H9 (cell line): ENCODE results near the gene PRSS2. TPM values are rescaled to one million over a fixed set of nuclear protein-coding genes. Genes with fewer than 3 reads are reported as not detected.

Source experiments
- DNase-seq: peaks from one replicate; pipeline ENCODE4 v3.0.0-alpha.2; 2017
- H2AFZ ChIP-seq: one replicate; pipeline ENCODE4 v1.6.1; 2013; ENCODE audit warnings: mild to moderate bottlenecking, low read length, control low read depth, moderate library complexity
- H2AK5ac ChIP-seq: 2 replicates; pipeline ENCODE4 v1.6.1; 2013; ENCODE audit warnings: low read length, control low read depth, mixed read lengths; ENCODE audit not compliant: insufficient read length
- H2BK120ac ChIP-seq: one replicate; pipeline ENCODE4 v1.6.1; 2013; ENCODE audit warnings: low read depth, mild to moderate bottlenecking, low read length, control low read depth, inconsistent platforms; ENCODE audit not compliant: poor library complexity, severe bottlenecking
- H2BK12ac ChIP-seq: 2 replicates; pipeline ENCODE4 v1.6.1; 2013; ENCODE audit warnings: low read length, control low read depth, mixed read lengths, low read depth; ENCODE audit not compliant: insufficient read length
- H2BK15ac ChIP-seq: 2 replicates; pipeline ENCODE4 v1.6.1; 2013; ENCODE audit warnings: low read depth, low read length, control low read depth
- H2BK20ac ChIP-seq: one replicate; pipeline ENCODE4 v1.6.1; 2013; ENCODE audit warnings: low read depth, mild to moderate bottlenecking, low read length, control low read depth, inconsistent platforms; ENCODE audit not compliant: poor library complexity, severe bottlenecking
- H2BK5ac ChIP-seq: 2 replicates; pipeline ENCODE4 v1.6.1; 2013; ENCODE audit warnings: low read length, control low read depth, mixed read lengths; ENCODE audit not compliant: insufficient read length
- H3K14ac ChIP-seq: 2 replicates; pipeline ENCODE4 v1.6.1; 2013; ENCODE audit warnings: low read length, control low read depth; ENCODE audit not compliant: insufficient read depth
- H3K18ac ChIP-seq: 2 replicates; pipeline ENCODE4 v1.6.1; 2013; ENCODE audit warnings: low read depth, mild to moderate bottlenecking, mixed read lengths, low read length, control low read depth; ENCODE audit not compliant: insufficient read length
- H3K23ac ChIP-seq: 2 replicates; pipeline ENCODE4 v1.6.1; 2013; ENCODE audit warnings: low read length, control low read depth, mixed read lengths, low read depth; ENCODE audit not compliant: insufficient read length
- H3K23me2 ChIP-seq: 2 replicates; pipeline ENCODE4 v1.6.1; 2013; ENCODE audit warnings: low read depth, mild to moderate bottlenecking, mixed read lengths, low read length, control low read depth; ENCODE audit not compliant: insufficient read length, poor library complexity, severe bottlenecking
- H3K27ac ChIP-seq: 2 replicates; pipeline ENCODE4 v1.5.1; 2013; ENCODE audit warnings: low read length, control low read depth, mixed read lengths, low read depth; ENCODE audit not compliant: insufficient read length
- H3K27me3 ChIP-seq: 2 replicates; pipeline ENCODE4 v1.6.1; 2013; ENCODE audit warnings: low read length, control low read depth, inconsistent platforms; ENCODE audit not compliant: insufficient read depth
- H3K4ac ChIP-seq: 2 replicates; pipeline ENCODE4 v1.6.1; 2013; ENCODE audit warnings: low read depth, mild to moderate bottlenecking, control low read depth, inconsistent platforms, low read length, moderate library complexity
- H3K4me1 ChIP-seq: 2 replicates; pipeline ENCODE4 v1.6.1; 2013; ENCODE audit warnings: low read length, control low read depth, inconsistent platforms; ENCODE audit not compliant: insufficient read depth
- H3K4me2 ChIP-seq: 2 replicates; pipeline ENCODE4 v1.6.1; 2013; ENCODE audit warnings: low read length, control low read depth, mixed read lengths; ENCODE audit not compliant: insufficient read length, insufficient read depth
- H3K56ac ChIP-seq: 2 replicates; pipeline ENCODE4 v1.6.1; 2013; ENCODE audit warnings: low read depth, mild to moderate bottlenecking, mixed read lengths, low read length, control low read depth; ENCODE audit not compliant: insufficient read length
- H3K79me1 ChIP-seq: 2 replicates; pipeline ENCODE4 v1.6.1; 2013; ENCODE audit warnings: low read depth, mild to moderate bottlenecking, moderate library complexity, low read length, control low read depth, inconsistent platforms; ENCODE audit not compliant: insufficient read depth, poor library complexity, severe bottlenecking
- H3K79me2 ChIP-seq: 2 replicates; pipeline ENCODE4 v1.6.1; 2013; ENCODE audit warnings: low read length, control low read depth, inconsistent platforms; ENCODE audit not compliant: insufficient read depth
- H3K9ac ChIP-seq: 2 replicates; pipeline ENCODE4 v1.6.1; 2013; ENCODE audit warnings: low read length, control low read depth, mixed read lengths; ENCODE audit not compliant: insufficient read length; ENCODE audit errors: extremely low read depth
- H3K9me3 ChIP-seq: one replicate; pipeline ENCODE4 v1.6.1; 2013; ENCODE audit warnings: low read depth, low read length, inconsistent platforms; ENCODE audit not compliant: control insufficient read depth
- H3T11ph ChIP-seq: one replicate; pipeline ENCODE4 v1.6.1; 2013; ENCODE audit warnings: mild to moderate bottlenecking, low read length, control low read depth, inconsistent platforms
- H4K20me1 ChIP-seq: one replicate; pipeline ENCODE4 v1.6.1; 2013; ENCODE audit not compliant: control insufficient read depth, insufficient read length, insufficient read depth
- H4K5ac ChIP-seq: 2 replicates; pipeline ENCODE4 v1.6.1; 2013; ENCODE audit warnings: low read depth, mild to moderate bottlenecking, mixed read lengths, low read length, control low read depth; ENCODE audit not compliant: insufficient read length
- H4K8ac ChIP-seq: replicated peaks from 2 replicates; pipeline ENCODE4 v1.6.1; 2013; ENCODE audit warnings: low read length, control low read depth, mixed read lengths, low read depth; ENCODE audit not compliant: insufficient read length
- H4K91ac ChIP-seq: 2 replicates; pipeline ENCODE4 v1.6.1; 2013; ENCODE audit warnings: low read depth, mild to moderate bottlenecking, moderate library complexity, mixed read lengths, low read length, control low read depth; ENCODE audit not compliant: insufficient read length
- H3K27ac Mint-ChIP-seq, 3 experiments: 2 replicates in 2 of 3; 3 replicates in 1 of 3; pipeline ENCODE4 v1.8.0; 2020 to 2021; ENCODE audit warnings: mixed read lengths in 3 of 3, mild to moderate bottlenecking in 1 of 3, moderate library complexity in 1 of 3
- H3K27me3 Mint-ChIP-seq: 2 replicates; pipeline ENCODE4 v1.8.0; 2021; ENCODE audit warnings: low read depth, mild to moderate bottlenecking, moderate library complexity, mixed read lengths
- H3K36me3 Mint-ChIP-seq, 3 experiments: 2 replicates in 2 of 3; 3 replicates in 1 of 3; pipeline ENCODE4 v1.8.0; 2020 to 2021; ENCODE audit warnings: low read depth in 3 of 3, mixed read lengths in 3 of 3; ENCODE audit not compliant: insufficient read depth in 1 of 3
- H3K4me1 Mint-ChIP-seq, 2 experiments: 2 replicates each; pipeline ENCODE4 v1.8.0; 2020; ENCODE audit warnings: mixed read lengths in 2 of 2
- H3K4me3 Mint-ChIP-seq, 2 experiments: 2 replicates in 1 of 2; 3 replicates in 1 of 2; pipeline ENCODE4 v1.8.0; 2020 to 2021; ENCODE audit warnings: mild to moderate bottlenecking in 2 of 2, mixed read lengths in 2 of 2, moderate library complexity in 1 of 2
- H3K9me3 Mint-ChIP-seq, 2 experiments: 2 replicates in 1 of 2; 3 replicates in 1 of 2; pipeline ENCODE4 v1.8.0; 2020; ENCODE audit warnings: mild to moderate bottlenecking in 2 of 2, mixed read lengths in 2 of 2, moderate library complexity in 1 of 2
- CTCF ChIP-seq: fragments of 200-600 bp; sonication (generic); conservative IDR thresholded peaks from 3 replicates; pipeline ENCODE4 v1.8.0; 2021; ENCODE audit warnings: antibody characterized with exemption, mild to moderate bottlenecking
- WGBS: extraction: QIAGEN DNeasy Blood & Tissue Kit; methylation state at CpG from one replicate; pipeline ENCODE4 v1.1.7; 2013; ENCODE audit warnings: missing lambda C conversion rate, low lambda C conversion rate, mixed read lengths; ENCODE audit not compliant: insufficient read length; ENCODE audit errors: extremely low coverage; 5-methylcytosine and 5-hydroxymethylcytosine counted together
- total RNA-seq: library from RNA; stranded (reverse); gene quantifications from 2 replicates; pipeline ENCODE4 v1.2.1, GENCODE V29; 2021

Gene PRSS2
- total RNA-seq, 1 experiment from 2014 or later: not detected

- no peak overlapping the region for H3K56ac ChIP-seq
- no peaks in the 10 kb centered on the region for H3K9me3 ChIP-seq
- no peaks in the 10 kb centered on the region for H4K20me1 ChIP-seq
- peaks cover 46% of the 10 kb centered on the region for H3K27me3 Mint-ChIP-seq
- H3K27me3 ChIP-seq: no peaks in the 10 kb centered on the region
- H2BK120ac ChIP-seq: no peak overlapping the region
- H3K9ac ChIP-seq: no peak overlapping the region
- H3K79me2 ChIP-seq: no peaks in the 10 kb centered on the region
- no peak overlapping the region for H3K4ac ChIP-seq
- peaks cover 0 to 2% (median 0%) of the 10 kb centered on the region in 3 experiments; a peak in 2 of 7 replicates for H3K36me3 Mint-ChIP-seq
- H3K9me3 Mint-ChIP-seq: no peaks in the 10 kb centered on the region; a peak in 1 of 5 replicates
- H3K23ac ChIP-seq: no peak overlapping the region
- H3K27ac ChIP-seq: no peak overlapping the region
- H3K4me1 ChIP-seq: peaks cover 9% of the 10 kb centered on the region; the same call in 1 of the 2 replicates
- H3K4me2 ChIP-seq: no peak overlapping the region
- H4K5ac ChIP-seq: no peak overlapping the region
- no peak overlapping the region for H3T11ph ChIP-seq
- H3K4me3 Mint-ChIP-seq: no peak overlapping the region
- H4K8ac ChIP-seq: no peak overlapping the region
- H4K91ac ChIP-seq: no peak overlapping the region
- no peak overlapping the region for H2BK5ac ChIP-seq
- TF ChIP-seq CTCF: no peak
- H2AFZ ChIP-seq: no peak overlapping the region
- WGBS: no CpG with 5 or more reads among the region's 6 CpGs
- no peaks in the 10 kb centered on the region for H3K79me1 ChIP-seq
- no peak overlapping the region for H3K18ac ChIP-seq
- H3K4me1 Mint-ChIP-seq: peaks cover 24 to 41% of the 10 kb centered on the region in 2 experiments
- DNase-seq: no peak
- H2BK15ac ChIP-seq: no peak overlapping the region
- no peak overlapping the region for H3K27ac Mint-ChIP-seq
- H3K14ac ChIP-seq: no peak overlapping the region
- no peak overlapping the region for H2AK5ac ChIP-seq
- no peak overlapping the region for H2BK20ac ChIP-seq
- no peak overlapping the region for H2BK12ac ChIP-seq
- no peaks in the 10 kb centered on the region for H3K23me2 ChIP-seq
Measured at GRCh38 chr7:142808802-142809583, 38.2 kb downstream of the PRSS2 start.
